OCI-LY1 (cell line): ENCODE results near the gene FAM9B.

Experiments
- CTCF ChIP-seq: fragments of 200-600 bp; sonication (generic), shearing (Covaris generic); IDR thresholded peaks from 2 replicates; pipeline ENCODE4 v1.5.1; 2017; ENCODE audit warnings: mild to moderate bottlenecking, antibody characterized with exemption, low read length, moderate library complexity, mixed read lengths
- EZH2 ChIP-seq: fragments of 200-600 bp; sonication (generic), shearing (Covaris generic); IDR thresholded peaks from 2 replicates; pipeline ENCODE4 v1.8.0; 2017; ENCODE audit warnings: borderline replicate concordance, mixed run types, mild to moderate bottlenecking, antibody characterized with exemption, low read length, moderate library complexity, mixed read lengths

DNA sequence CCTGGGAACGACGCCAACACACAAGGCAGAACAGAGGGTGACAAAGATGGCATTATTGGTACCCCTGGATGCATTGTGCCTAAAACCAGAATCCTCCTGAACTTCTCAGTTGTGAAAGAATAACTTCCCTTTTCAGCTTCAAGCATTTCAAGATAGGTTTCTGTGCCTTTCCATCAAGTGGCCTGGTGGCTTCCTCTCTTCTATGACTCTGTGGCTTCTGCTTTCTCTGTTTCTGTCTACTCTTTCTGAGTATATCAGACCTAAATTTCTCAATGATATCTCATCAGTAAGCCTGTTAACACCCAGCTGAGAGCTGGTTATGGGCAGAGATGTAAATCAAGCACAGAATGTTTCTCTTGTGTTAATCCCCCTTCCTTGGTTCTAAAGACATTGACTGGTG lies 21.4 kb upstream of the FAM9B start:
- TF ChIP-seq CTCF (no peak), EZH2 (no peak)
